ENCODE measurements around the gene SYT8.
A peak's percentile ranks its signal among the peaks of the same experiment; 100 is the strongest.

DNA sequence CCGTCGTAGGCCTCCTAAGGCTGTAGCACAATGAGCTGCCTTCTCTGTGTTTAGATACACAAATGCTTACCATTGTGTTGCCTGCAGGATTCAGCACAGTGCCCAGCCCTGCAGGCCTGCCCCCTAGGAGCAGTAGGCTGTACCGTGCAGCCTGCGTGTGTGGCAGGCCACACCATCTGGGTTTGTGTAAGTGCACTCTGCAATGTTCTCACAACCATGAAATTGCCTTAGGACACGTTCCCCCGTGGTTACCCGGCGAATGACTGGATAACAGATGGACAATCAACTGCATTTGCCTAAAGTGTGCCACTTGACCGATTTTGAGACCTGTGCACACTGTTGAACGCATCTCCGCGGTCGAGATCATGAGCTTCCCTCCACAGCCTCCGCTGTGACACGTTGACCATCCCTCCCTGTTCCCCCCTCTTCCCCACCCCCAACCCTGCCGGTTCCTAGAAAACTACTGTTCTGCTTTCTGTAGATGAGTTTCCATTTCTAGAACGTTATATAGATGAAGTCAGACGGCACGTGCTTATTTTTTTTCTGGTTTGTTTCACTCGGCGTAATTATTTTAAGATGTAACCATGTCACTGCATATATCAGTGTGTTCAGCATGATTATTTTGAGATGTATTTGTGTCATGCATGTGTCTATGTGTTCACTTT lies 48.9 kb upstream of the SYT8 start:
- no peak for TF ChIP-seq EZH2 (IDR thresholded peaks at IDR 0.05)
- TF ChIP-seq, protein P1, sequence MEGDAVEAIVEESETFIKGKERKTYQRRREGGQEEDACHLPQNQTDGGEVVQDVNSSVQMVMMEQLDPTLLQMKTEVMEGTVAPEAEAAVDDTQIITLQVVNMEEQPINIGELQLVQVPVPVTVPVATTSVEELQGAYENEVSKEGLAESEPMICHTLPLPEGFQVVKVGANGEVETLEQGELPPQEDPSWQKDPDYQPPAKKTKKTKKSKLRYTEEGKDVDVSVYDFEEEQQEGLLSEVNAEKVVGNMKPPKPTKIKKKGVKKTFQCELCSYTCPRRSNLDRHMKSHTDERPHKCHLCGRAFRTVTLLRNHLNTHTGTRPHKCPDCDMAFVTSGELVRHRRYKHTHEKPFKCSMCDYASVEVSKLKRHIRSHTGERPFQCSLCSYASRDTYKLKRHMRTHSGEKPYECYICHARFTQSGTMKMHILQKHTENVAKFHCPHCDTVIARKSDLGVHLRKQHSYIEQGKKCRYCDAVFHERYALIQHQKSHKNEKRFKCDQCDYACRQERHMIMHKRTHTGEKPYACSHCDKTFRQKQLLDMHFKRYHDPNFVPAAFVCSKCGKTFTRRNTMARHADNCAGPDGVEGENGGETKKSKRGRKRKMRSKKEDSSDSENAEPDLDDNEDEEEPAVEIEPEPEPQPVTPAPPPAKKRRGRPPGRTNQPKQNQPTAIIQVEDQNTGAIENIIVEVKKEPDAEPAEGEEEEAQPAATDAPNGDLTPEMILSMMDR (IDR thresholded peaks at IDR 0.05) = peak; percentile 7

Data from neural progenitor cell (in vitro differentiated cells).